HepG2 (cell line): ENCODE results near the gene NDUFB10. TPM values are rescaled to one million over a fixed set of nuclear protein-coding genes. Genes with fewer than 3 reads are reported as not detected.

Source experiments
- ELF4 ChIP-seq: sonication (generic); formaldehyde crosslinking; IDR thresholded peaks from 2 replicates; pipeline ENCODE4 v1.5.0; 2020; ENCODE audit warnings: missing genetic modification reagents, mild to moderate bottlenecking, moderate library complexity, borderline replicate concordance
- ERF ChIP-seq: IDR thresholded peaks from 2 replicates; pipeline ENCODE4 v1.6.1; 2018; ENCODE audit warnings: missing biosample characterization, missing genetic modification reagents
- KDM5A ChIP-seq: fragments of 200-600 bp; sonication (generic); IDR thresholded peaks from 2 replicates; pipeline ENCODE4 v1.7.0; 2018; ENCODE audit warnings: antibody characterized with exemption, mild to moderate bottlenecking, low read length, borderline replicate concordance
- MAFK ChIP-seq, 2 experiments: IDR thresholded peaks in 1 of 2; conservative IDR thresholded peaks in 1 of 2; 2 replicates each; pipeline ENCODE4 v1.6.1; 2011; ENCODE audit warnings: improper control_type of control experiment in 2 of 2, low read length in 2 of 2
- MATR3 ChIP-seq: sonication (generic); formaldehyde crosslinking; IDR thresholded peaks from 2 replicates; pipeline ENCODE4 v1.4.0; 2020; ENCODE audit warnings: missing genetic modification reagents
- RXRB ChIP-seq: IDR thresholded peaks from 2 replicates; pipeline ENCODE4 v1.6.1; 2016; ENCODE audit warnings: borderline replicate concordance, missing genetic modification reagents, missing compliant biosample characterization
- SOX6 ChIP-seq, 2 experiments: fragments of 450-650 bp in 1 of 2; sonication (generic) in 1 of 2; formaldehyde crosslinking in 1 of 2; IDR thresholded peaks; 2 replicates each; pipeline versions ENCODE4 v1.4.0 to v1.6.1; 2017 to 2020; ENCODE audit warnings: antibody characterized with exemption in 1 of 2, mild to moderate bottlenecking in 1 of 2, missing genetic modification reagents in 1 of 2
- ZNF558 ChIP-seq: sonication (generic); formaldehyde crosslinking; IDR thresholded peaks from 2 replicates; pipeline ENCODE4 v1.9.0; 2022; ENCODE audit warnings: mild to moderate bottlenecking, missing genetic modification reagents, borderline replicate concordance
- polyA plus RNA-seq, 8 experiments: library from polyadenylated mRNA; depleted of rRNA in 3 of 8; stranded (reverse) in 7 of 8; unstranded in 1 of 8; fragments of >200 nt; fragmentation: Illumina TruSeq in 4 of 8; extraction: Trizol in 4 of 8; gene quantifications; 2 replicates each; pipeline versions ENCODE4 v1.2.1 to v1.2.3, GENCODE V29; 2011 to 2016; ENCODE audit warnings: low read depth in 4 of 8, missing spikeins in 1 of 8, mixed read lengths in 1 of 8; ENCODE audit not compliant: insufficient read depth in 1 of 8
- total RNA-seq, 5 experiments: library from RNA; depleted of rRNA; stranded (reverse); fragments of >200 nt; fragmentation: Illumina TruSeq; extraction: Trizol; gene quantifications; 2 replicates each; pipeline ENCODE4 v1.2.3, GENCODE V29; 2016; ENCODE audit warnings: low read depth in 1 of 5
- TF ChIP-seq, protein P1 (sequence below): IDR thresholded peaks from 2 replicates; pipeline ENCODE4 v1.4.0; 2020; ENCODE audit warnings: mild to moderate bottlenecking, missing genetic modification reagents
- TF ChIP-seq, protein P2 (sequence below), 2 experiments: sonication (generic) in 1 of 2; formaldehyde crosslinking in 1 of 2; IDR thresholded peaks; 2 replicates each; pipeline versions ENCODE4 v1.4.0 to v1.6.1; 2016 to 2020; ENCODE audit warnings: borderline replicate concordance in 1 of 2, low read depth in 1 of 2, mild to moderate bottlenecking in 1 of 2, missing genetic modification reagents in 1 of 2
- TF ChIP-seq, protein P3 (sequence below): sonication (generic); formaldehyde crosslinking; IDR thresholded peaks from 2 replicates; pipeline ENCODE4 v1.4.0; 2020; ENCODE audit warnings: missing genetic modification reagents, mild to moderate bottlenecking, borderline replicate concordance
- TF ChIP-seq, protein P4 (sequence below): sonication (generic); formaldehyde crosslinking; IDR thresholded peaks from 2 replicates; pipeline ENCODE4 v1.4.0; 2020; ENCODE audit warnings: missing genetic modification reagents, borderline replicate concordance

NDUFB10 gene
- total and polyA plus RNA-seq, 2 of the 13 experiments (the other 11 are each of a cell fraction or from before 2014, with no cell fraction given): 68.6 to 157 TPM

DNA sequence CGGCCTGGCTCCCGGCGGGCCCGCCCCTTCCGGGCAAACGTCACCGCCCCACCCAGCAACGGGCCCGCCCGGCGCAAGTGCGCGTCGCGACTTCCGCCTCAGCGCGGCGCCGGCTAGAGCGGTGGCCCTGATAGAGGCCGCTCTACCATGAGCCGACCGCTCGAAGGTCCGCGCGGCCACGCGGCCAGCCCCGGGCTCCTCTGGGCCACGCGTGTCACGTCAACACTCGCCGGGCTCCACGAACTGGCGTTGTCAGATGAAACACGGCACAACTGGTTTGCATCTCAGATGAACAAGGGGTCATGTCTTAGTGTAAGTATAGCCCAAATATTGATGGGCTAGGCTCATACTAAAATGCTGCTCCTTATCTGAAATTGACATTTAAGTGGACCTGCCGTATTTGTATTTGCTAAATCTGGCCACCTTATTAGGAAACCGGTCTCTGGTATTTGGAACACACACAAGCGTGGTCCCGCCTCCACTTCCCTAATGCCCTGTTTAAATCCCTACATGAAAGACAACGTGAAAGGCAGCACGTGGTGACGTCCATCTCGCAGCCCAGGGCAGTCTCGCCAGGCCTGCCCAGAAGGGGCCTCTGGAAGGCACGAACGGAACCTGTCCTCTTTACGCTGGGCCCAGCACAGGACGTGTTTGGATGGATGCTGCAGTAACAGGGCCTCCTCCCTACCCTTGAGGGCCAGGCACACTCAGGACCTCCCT lies 50.6 kb downstream of the NDUFB10 start, which contains the start of gene ZNF598 (continued):
- peak; percentile 58 for TF ChIP-seq ERF
- TF ChIP-seq, protein P1, sequence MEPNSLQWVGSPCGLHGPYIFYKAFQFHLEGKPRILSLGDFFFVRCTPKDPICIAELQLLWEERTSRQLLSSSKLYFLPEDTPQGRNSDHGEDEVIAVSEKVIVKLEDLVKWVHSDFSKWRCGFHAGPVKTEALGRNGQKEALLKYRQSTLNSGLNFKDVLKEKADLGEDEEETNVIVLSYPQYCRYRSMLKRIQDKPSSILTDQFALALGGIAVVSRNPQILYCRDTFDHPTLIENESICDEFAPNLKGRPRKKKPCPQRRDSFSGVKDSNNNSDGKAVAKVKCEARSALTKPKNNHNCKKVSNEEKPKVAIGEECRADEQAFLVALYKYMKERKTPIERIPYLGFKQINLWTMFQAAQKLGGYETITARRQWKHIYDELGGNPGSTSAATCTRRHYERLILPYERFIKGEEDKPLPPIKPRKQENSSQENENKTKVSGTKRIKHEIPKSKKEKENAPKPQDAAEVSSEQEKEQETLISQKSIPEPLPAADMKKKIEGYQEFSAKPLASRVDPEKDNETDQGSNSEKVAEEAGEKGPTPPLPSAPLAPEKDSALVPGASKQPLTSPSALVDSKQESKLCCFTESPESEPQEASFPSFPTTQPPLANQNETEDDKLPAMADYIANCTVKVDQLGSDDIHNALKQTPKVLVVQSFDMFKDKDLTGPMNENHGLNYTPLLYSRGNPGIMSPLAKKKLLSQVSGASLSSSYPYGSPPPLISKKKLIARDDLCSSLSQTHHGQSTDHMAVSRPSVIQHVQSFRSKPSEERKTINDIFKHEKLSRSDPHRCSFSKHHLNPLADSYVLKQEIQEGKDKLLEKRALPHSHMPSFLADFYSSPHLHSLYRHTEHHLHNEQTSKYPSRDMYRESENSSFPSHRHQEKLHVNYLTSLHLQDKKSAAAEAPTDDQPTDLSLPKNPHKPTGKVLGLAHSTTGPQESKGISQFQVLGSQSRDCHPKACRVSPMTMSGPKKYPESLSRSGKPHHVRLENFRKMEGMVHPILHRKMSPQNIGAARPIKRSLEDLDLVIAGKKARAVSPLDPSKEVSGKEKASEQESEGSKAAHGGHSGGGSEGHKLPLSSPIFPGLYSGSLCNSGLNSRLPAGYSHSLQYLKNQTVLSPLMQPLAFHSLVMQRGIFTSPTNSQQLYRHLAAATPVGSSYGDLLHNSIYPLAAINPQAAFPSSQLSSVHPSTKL: peak; percentile 37; the same call in 1 of the 2 replicates
- TF ChIP-seq MAFK (conservative IDR thresholded peaks at IDR 0.05 in 1 of 2, IDR thresholded peaks at IDR 0.05 in 1 of 2; ENCODE audit: low read length in 2 of 2): no peak
- TF ChIP-seq ZNF558 (CRISPR knock-in tag): no peak
- TF ChIP-seq, protein P2, sequence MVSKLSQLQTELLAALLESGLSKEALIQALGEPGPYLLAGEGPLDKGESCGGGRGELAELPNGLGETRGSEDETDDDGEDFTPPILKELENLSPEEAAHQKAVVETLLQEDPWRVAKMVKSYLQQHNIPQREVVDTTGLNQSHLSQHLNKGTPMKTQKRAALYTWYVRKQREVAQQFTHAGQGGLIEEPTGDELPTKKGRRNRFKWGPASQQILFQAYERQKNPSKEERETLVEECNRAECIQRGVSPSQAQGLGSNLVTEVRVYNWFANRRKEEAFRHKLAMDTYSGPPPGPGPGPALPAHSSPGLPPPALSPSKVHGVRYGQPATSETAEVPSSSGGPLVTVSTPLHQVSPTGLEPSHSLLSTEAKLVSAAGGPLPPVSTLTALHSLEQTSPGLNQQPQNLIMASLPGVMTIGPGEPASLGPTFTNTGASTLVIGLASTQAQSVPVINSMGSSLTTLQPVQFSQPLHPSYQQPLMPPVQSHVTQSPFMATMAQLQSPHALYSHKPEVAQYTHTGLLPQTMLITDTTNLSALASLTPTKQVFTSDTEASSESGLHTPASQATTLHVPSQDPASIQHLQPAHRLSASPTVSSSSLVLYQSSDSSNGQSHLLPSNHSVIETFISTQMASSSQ (IDR thresholded peaks at IDR 0.05; ENCODE audit: low read depth): no peak
- TF ChIP-seq, protein P2 (CRISPR knock-in tag; IDR thresholded peaks at IDR 0.05; ENCODE audit: borderline replicate concordance): no peak; the same call in 1 of the 2 replicates
- TF ChIP-seq KDM5A: peak; percentile 44; the same call in 1 of the 2 replicates
- no peak for TF ChIP-seq ELF4
- TF ChIP-seq, protein P3, sequence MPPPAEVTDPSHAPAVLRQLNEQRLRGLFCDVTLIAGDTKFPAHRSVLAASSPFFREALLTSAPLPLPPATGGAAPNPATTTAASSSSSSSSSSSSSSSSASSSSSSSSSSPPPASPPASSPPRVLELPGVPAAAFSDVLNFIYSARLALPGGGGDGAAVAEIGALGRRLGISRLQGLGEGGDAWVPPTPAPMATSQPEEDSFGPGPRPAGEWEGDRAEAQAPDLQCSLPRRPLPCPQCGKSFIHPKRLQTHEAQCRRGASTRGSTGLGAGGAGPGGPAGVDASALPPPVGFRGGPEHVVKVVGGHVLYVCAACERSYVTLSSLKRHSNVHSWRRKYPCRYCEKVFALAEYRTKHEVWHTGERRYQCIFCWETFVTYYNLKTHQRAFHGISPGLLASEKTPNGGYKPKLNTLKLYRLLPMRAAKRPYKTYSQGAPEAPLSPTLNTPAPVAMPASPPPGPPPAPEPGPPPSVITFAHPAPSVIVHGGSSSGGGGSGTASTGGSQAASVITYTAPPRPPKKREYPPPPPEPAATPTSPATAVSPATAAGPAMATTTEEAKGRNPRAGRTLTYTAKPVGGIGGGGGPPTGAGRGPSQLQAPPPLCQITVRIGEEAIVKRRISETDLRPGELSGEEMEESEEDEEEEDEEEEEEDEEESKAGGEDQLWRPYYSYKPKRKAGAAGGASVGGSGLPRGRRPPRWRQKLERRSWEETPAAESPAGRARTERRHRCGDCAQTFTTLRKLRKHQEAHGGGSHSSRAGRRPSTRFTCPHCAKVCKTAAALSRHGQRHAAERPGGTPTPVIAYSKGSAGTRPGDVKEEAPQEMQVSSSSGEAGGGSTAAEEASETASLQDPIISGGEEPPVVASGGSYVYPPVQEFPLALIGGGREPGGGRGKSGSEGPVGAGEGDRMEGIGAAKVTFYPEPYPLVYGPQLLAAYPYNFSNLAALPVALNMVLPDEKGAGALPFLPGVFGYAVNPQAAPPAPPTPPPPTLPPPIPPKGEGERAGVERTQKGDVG: no peak
- TF ChIP-seq MATR3 (CRISPR knock-in tag): no peak
- no peak for TF ChIP-seq SOX6 (IDR thresholded peaks at IDR 0.05)
- peak; percentile 19; the same call in 1 of the 2 replicates for TF ChIP-seq SOX6 (CRISPR knock-in tag; IDR thresholded peaks at IDR 0.05)
- TF ChIP-seq, protein P4, sequence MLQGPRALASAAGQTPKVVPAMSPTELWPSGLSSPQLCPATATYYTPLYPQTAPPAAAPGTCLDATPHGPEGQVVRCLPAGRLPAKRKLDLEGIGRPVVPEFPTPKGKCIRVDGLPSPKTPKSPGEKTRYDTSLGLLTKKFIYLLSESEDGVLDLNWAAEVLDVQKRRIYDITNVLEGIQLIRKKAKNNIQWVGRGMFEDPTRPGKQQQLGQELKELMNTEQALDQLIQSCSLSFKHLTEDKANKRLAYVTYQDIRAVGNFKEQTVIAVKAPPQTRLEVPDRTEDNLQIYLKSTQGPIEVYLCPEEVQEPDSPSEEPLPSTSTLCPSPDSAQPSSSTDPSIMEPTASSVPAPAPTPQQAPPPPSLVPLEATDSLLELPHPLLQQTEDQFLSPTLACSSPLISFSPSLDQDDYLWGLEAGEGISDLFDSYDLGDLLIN (CRISPR knock-in tag): no peak
- peak; percentile 30; the same call in 1 of the 2 replicates for TF ChIP-seq RXRB (CRISPR knock-in tag)
